A673 (cell line): ENCODE data around the gene FBXL7.

ENCODE experiments used
- CTCF ChIP-seq: fragments of 300-800, 200-600 bp; sonication (generic); conservative IDR thresholded peaks from 2 replicates; pipeline ENCODE4 v1.5.1; 2017; ENCODE audit warnings: low read depth, mild to moderate bottlenecking, antibody characterized with exemption, low read length, moderate library complexity, mixed read lengths
- EZH2 ChIP-seq: fragments of 200-600 bp; sonication (generic); IDR thresholded peaks from 2 replicates; pipeline ENCODE4 v1.6.1; 2017; ENCODE audit warnings: borderline replicate concordance, low read depth, mild to moderate bottlenecking, mixed read lengths, antibody characterized with exemption, low read length; ENCODE audit not compliant: poor library complexity, severe bottlenecking

- TF ChIP-seq CTCF (no peak), EZH2 (no peak)
Measured at GRCh38 chr5:15645381-15646160, 145.6 kb downstream of the FBXL7 start.
